Kidney capillary endothelial cell (primary cell): ENCODE data around the gene SSBP2.
A peak's percentile ranks its signal among the peaks of the same experiment; 100 is the strongest.
"Not testable (repeated sequence)": the region's sequence is repeated elsewhere in the genome, so short reads cannot be mapped to it uniquely, and the experiment has no call there.

Source experiments
- DNase-seq: peaks from one replicate; pipeline ENCODE4 v3.0.0-alpha.2; 2018; ENCODE audit warnings: low spot score

The SSBP2 gene

GRCh38 chr5:81427566-81427965 is 323.3 kb downstream of the SSBP2 start:
- no peak for DNase-seq

GRCh38 chr5:81426359-81427030 is 324.4 kb downstream of the SSBP2 start:
- DNase-seq: no peak

DNA sequence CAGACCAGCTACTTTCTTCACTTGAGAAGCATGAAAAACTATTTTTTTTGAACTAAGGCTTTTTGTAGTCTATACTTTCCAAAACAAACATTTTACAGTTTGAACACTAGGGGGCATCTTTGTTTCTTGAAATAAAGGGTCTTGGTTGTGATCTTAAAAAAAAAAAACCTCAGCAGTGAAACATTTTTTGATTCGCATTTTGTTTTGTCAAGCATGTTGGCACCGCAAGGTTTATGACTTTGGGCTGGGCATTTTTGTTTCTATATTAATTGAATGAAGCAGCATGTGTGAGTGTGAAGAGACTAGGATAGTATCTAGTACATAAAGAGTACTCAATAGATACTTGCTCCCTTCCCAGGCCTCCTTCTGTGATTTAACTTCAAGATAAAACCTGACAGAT is 325.3 kb downstream of the SSBP2 start:
- DNase-seq: peak; percentile 57

DNA sequence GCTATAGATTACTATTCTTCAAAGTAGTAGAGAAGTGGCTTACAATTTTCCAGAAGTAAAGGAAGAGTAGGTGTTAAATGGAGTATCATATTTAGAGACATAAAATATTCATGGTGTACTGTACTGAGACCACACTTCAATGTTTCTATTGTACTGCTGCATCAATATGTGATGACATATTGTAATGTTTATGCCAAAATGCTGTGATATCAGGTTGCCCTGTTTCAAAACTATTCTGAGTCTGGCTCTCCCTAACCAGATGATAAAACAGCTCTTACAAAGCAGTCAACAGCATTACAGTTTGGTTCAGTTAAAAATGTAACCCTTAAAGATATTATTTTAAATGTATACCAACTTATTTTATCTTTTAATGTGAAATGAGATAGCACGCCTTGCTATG is 326.2 kb downstream of the SSBP2 start:
- no peak for DNase-seq

GRCh38 chr5:81422671-81423070 is 328.2 kb downstream of the SSBP2 start:
- no peak for DNase-seq

- peak; percentile 66 for DNase-seq
Measured at GRCh38 chr5:81420039-81420667, 330.7 kb downstream of the SSBP2 start.

- no peak for DNase-seq
Measured at GRCh38 chr5:81418606-81419005, 332.3 kb downstream of the SSBP2 start.

GRCh38 chr5:81417052-81417451 is 333.8 kb downstream of the SSBP2 start:
- no peak for DNase-seq

DNA sequence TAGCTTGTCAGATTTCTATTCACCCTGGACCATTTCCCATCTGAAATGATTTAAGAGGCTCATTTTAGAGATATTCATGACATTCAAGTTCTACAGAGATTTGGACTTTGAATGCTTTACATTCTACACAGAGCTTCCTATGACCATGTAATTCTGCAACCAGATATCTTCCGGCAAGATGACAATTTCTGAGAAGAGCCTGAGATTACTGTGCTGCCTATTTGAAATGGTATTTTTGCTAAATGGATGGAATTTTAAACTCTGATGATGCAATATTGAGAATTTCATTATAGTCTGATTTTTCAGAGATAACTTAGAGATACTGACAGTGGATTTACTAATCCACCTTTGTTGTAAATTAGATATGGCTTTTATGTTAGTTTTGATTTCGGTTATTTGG is 341.0 kb downstream of the SSBP2 start:
- no peak for DNase-seq

GRCh38 chr5:81409361-81409760 is 341.5 kb downstream of the SSBP2 start:
- DNase-seq: no peak

- no peak for DNase-seq
Measured at GRCh38 chr5:81408496-81408895, 342.4 kb downstream of the SSBP2 start.

DNA sequence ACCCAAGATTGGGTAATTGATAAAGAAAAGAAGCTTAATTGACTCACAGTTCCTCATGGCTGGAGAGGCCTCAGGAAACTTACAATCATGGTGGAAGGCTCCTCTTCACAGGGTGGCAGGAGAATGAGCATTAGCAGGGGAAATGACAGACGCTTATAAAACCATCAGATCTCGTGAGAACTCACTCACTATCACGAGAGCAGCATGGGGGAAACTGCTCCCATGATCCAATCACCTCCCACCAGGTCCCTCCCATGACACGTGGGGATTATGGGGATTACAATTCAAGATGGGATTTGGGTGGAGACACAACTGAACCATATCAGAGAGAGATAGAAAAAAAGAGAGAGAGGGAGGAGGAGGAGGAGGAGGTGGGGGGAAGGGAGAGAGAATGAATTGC is 343.1 kb downstream of the SSBP2 start:
- not testable (repeated sequence) for DNase-seq

DNA sequence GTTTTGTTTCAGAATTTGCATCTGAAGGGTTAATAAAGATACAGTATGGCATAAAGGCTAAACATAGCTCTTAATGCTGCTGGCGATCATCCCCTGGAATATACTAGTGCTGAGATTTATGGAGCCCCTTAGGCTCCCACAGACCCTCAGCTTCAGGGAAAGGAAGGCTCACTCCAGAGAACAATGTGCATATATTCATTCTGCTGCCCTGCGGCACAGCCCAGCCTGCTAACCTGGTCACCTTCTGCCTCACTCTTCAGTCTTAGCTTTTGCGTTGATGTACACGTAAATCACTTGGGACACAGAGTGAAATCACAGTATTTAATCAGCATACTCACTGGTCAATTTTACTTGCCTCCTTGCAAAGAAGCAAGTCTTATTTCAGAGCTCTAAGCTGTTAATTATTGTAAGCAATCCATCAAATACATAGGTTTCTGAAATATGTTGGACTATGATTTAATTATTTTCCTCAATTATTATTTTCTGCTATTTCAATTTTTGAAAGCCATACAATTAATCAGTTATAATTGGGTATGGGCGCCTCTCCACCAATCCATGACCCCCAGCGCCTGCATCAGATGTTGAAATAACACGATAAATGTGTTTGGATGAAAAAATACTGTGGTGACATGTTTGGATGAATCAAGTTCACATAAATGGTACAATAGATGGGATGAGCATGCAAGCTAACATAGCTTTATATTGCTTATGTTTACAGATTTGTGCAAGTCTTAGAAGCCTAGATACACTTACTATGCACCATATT is 345.6 kb downstream of the SSBP2 start:
- no peak for DNase-seq

DNA sequence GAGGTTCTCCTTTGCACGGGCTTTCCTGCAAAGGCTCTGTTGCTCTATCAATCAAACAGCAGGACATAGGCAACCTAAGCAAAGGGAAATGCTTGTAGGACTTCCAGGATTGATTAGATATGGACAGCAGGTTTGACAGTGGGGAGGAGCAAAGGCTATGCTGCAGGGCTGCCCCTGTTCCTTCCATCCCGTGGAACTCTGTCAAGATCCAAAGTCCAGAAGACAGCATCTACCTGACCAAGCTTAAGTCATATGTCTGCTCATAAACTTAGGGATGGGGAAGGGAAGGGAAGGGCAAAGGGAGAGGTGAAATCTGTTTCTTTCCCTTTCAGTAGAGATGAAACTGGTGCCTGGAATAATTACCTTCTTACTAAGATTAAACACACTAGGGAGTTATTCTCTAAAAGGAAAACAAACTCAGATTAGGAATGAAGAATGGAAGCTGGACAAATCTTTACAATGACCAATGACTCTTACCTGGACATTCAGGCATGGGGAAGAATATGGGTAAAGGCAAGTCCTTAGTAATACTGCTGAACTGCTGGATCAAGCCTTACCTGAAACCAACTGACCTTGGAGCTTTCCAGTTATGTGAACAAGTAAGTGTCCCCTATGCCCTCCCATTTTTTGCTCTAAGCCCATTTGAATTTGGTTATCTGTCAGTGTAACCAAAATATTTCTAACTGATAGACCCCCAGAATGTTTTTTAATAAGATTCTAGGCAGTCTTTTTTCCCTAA is 348.5 kb downstream of the SSBP2 start:
- DNase-seq: no peak

DNA sequence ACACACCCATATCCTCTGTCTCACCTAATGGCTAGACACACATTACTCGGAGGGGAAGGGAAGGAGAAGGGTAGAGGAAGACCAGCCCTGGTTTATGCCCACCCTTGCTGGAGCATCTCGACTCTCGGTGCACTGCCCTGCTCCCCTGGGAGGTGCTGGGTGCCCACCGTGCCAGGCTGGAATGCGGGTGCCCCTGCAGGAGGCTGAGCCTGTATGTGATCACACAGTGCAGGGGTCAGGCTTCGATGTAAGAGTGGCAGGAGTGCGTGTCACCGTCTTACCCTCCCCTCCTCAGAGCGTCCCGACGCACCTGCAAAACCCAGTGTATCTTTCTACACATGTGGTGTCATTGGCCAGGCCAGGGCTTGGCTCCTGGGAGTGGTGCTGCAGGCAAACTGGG is 349.6 kb downstream of the SSBP2 start:
- no peak for DNase-seq

DNA sequence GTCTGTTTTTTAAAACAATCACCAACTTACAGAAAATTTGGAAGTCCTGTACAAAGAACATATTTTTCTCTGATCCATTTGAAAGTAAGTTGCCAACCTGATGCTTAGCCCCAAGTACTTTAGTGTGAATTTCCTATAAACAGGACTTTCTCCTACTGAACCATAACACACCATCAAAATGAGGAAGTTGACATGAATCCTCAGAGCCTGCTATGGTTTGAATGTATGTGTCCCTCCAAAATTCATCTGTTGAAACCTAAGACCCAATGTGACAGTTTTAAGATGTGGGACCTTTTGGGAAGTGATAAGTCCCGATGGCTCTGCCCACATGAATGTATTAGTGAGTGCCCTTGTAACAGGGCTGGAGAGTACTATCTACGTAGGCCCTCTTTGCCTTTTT is 350.5 kb downstream of the SSBP2 start:
- no peak for DNase-seq

GRCh38 chr5:81398741-81399140 is 352.2 kb downstream of the SSBP2 start:
- DNase-seq: no peak

- DNase-seq: no peak
Measured at GRCh38 chr5:81397176-81397575, 353.7 kb downstream of the SSBP2 start.

DNA sequence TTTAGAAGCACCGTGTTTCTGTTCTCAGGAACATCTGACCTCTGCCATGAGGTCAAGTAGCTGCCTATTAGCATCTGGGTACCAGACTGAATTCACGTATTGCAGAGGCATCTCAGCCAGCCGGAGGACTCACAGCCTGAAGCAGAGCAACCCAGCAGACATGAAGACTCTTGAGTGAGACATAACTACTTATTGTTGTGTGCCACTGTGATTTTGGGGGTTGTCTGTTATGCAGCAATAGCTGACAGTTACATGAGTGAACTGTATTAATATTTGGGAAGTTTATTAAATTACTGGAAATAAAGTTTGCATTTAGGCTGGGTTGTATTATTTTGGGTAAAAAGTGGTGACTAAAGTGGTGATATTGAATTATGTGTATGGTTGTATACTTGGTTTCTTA is 355.6 kb downstream of the SSBP2 start:
- DNase-seq: no peak

- no peak for DNase-seq
Measured at GRCh38 chr5:81393783-81394718, 356.8 kb downstream of the SSBP2 start, which contains the start of gene ACOT12. Gene ACOT12, minus strand, starts transcription at chr5:81394134. Its CDS starts 20 bp downstream, at chr5:81394114.

DNA sequence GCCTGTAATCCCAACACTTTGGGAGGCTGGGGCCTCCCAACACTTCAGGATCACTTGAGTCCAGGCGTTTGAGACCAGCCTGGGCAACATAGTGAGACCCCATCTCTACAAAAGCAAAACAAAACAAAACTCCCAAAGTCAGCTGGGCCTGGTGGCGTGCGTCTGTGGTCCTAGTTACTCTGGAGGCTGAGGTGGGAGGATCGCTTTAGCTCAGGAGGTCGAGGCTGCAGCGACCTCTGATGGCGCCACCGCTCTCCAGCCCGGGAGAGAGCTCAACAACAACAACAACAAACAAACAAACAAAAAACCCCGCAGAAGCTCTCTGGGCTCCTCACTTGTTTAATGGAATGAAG is 357.5 kb downstream of the SSBP2 start:
- DNase-seq: no peak
